ENCODE results near the gene HAGHL.

Gene HAGHL

GRCh38 chr16:760065-760464 is 33.2 kb downstream of the HAGHL start:
- H3K9ac ChIP-seq (ENCODE audit: low read depth in 1 of 2, low read length in 2 of 2) = no peak overlapping the region
- peaks cover 3% of the 10 kb centered on the region in 2 donors for H3K27me3 ChIP-seq (ENCODE audit: control insufficient read depth in 1 of 2, insufficient read depth in 2 of 2, low read length in 2 of 2)
- H3K27ac ChIP-seq (ENCODE audit: low read depth, low read length) = no peak overlapping the region
- H3K4me1 ChIP-seq (ENCODE audit: control insufficient read depth in 1 of 2, insufficient read depth in 2 of 2, low read length in 2 of 2) = peaks cover 11 to 14% of the 10 kb centered on the region in 2 donors
- no peaks in the 10 kb centered on the region for H3K9me3 ChIP-seq (ENCODE audit: control insufficient read depth in 1 of 2, low read length in 2 of 2)
- H3K4me3 ChIP-seq (ENCODE audit: low read depth in 1 of 2, low read length in 2 of 2) = no peak overlapping the region
- H3K36me3 ChIP-seq (ENCODE audit: control insufficient read depth in 1 of 2, insufficient read depth in 2 of 2, low read length in 2 of 2) = no peaks in the 10 kb centered on the region

DNA sequence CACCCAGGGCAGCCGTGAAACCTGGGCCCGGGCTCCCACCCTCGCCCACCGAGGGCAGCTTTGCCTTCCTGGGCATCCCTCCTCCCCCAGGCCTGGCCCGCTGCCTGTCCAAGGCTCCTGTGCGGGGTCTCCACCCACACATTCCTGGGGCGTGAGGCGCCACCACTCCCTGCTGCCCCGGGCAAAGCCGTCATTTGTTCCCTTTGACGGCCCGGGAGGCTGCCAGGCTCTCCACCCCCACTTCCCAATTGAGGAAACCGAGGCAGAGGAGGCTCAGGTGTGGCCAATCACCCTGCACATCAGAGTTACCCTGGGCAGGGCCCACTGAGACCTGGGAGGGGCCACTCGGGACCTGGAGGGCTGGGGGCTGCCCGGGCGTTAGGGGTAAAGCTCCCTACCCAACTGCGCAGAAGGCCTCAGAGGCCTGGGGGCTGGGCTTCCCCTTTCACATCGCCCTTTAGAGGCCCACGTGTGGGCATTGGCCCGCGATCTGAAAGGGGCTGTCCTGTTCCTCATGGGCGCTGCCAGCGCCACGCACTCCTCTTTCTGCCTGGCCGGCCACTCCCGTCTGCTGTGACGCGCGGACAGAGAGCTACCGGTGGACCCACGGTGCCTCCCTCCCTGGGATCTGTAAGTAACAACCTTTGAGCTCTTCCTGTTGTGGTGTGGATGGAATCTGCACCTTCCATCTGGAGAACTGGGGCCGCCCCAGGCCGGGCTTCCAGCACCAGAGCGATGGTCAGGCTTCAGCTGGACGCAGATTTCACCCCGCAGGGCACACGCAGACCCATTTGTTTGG is 33.8 kb downstream of the HAGHL start, which contains the start of gene MSLN:
Gene MSLN, plus strand, starts transcription at position 190 of the 799 bp plus-strand sequence. CDS start 1,947 bp downstream, outside the sequence.
- Histone ChIP-seq H3K9me3 (ENCODE audit: control insufficient read depth in 1 of 2, low read length in 2 of 2) (no peaks in the 10 kb centered on the region), H3K27ac (ENCODE audit: low read depth, low read length) (no peak within 1 kb of the TSS), H3K9ac (ENCODE audit: low read depth in 1 of 2, low read length in 2 of 2) (no peak within 1 kb of the TSS), H3K4me3 (ENCODE audit: low read depth in 1 of 2, low read length in 2 of 2) (no peak within 1 kb of the TSS), H3K36me3 (ENCODE audit: control insufficient read depth in 1 of 2, insufficient read depth in 2 of 2, low read length in 2 of 2) (no peaks in the 10 kb centered on the region), H3K4me1 (ENCODE audit: control insufficient read depth in 1 of 2, insufficient read depth in 2 of 2, low read length in 2 of 2) (peaks cover 11 to 14% of the 10 kb centered on the region in 2 donors), H3K27me3 (ENCODE audit: control insufficient read depth in 1 of 2, insufficient read depth in 2 of 2, low read length in 2 of 2) (peaks cover 2 to 3% of the 10 kb centered on the region in 2 donors)

DNA sequence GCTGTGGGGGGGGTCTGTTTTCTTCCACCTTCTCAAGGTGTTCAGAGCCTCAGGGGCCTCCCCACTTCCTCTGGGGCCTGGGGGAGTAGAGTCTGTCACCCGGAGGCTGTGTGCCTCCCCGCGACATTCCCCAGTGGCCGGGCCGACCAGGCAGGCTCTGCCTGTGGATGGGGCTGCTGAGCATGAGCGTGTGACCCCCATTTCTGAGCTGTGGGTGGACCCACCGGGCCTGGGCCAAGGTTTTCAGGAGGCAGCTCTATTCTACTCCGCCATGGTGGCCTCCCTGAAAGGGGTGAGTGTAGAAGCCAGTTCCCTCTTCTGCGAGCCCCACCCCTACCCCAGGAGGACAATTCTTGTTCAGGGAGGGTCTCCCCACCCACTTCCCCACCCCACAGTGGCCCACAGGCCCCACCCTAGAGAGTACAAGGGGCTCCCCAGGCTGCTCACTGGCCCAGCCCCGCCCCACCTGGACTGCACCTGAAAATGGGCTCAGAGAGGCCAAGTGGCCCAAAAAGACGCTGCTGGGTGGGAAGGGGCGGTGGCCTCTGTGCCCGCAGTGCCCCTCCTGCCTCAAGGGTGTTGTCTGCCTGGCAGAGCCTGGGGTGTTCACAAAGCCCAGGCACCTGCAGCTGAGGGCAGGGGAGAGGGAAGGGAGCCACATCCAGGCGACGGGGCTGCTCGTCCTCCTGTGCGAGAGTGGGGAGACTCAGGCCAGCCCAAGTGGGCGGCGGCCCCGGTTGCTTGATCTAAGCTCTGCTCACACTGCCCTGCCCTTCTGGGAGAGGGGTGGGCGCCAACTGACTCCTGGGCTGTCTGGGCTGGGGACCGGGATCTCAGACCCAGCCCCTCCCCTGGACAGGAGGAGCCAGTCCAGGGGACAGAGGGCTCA is 35.0 kb downstream of the HAGHL start:
- Histone ChIP-seq H3K27me3 (ENCODE audit: control insufficient read depth in 1 of 2, insufficient read depth in 2 of 2, low read length in 2 of 2) (peaks cover 0 to 3% of the 10 kb centered on the region in 2 donors), H3K9ac (ENCODE audit: low read depth in 1 of 2, low read length in 2 of 2) (no peak overlapping the region), H3K9me3 (ENCODE audit: control insufficient read depth in 1 of 2, low read length in 2 of 2) (no peaks in the 10 kb centered on the region), H3K27ac (ENCODE audit: low read depth, low read length) (no peak overlapping the region), H3K4me3 (ENCODE audit: low read depth in 1 of 2, low read length in 2 of 2) (no peak overlapping the region), H3K36me3 (ENCODE audit: control insufficient read depth in 1 of 2, insufficient read depth in 2 of 2, low read length in 2 of 2) (no peaks in the 10 kb centered on the region), H3K4me1 (ENCODE audit: control insufficient read depth in 1 of 2, insufficient read depth in 2 of 2, low read length in 2 of 2) (peaks cover 11 to 14% of the 10 kb centered on the region in 2 donors)

DNA sequence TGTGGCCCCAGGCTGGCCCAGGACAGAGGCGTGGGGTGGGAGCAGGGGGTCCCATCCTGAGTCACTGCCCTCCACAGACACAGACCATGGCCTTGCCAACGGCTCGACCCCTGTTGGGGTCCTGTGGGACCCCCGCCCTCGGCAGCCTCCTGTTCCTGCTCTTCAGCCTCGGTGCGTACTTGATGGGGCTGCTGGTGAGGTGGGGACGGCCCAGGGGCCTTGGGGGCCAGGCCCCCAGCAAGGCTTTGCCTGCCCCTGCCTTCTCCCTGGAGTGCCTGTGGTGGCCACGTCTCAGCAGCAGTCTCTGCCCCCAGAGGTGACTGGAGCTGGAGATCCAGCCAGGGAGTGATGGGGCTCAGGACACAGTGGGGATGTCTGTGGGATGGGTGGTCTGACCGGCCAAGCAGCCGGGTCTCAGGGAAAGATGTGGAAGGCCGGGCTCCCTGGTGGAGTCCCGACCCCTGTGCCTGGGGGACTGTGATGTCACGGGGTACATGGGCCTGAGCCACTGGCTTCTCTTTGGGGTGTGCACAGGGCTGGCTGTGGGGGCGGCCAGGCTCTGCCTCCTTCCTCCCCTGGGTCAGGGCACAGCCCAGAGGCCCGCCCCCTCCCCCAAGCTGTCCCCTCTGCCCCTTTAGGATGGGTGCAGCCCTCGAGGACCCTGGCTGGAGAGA is 35.8 kb downstream of the HAGHL start:
- no peak overlapping the region for H3K9ac ChIP-seq (ENCODE audit: low read depth in 1 of 2, low read length in 2 of 2)
- no peak overlapping the region for H3K27ac ChIP-seq (ENCODE audit: low read depth, low read length)
- H3K36me3 ChIP-seq (ENCODE audit: control insufficient read depth in 1 of 2, insufficient read depth in 2 of 2, low read length in 2 of 2) = no peaks in the 10 kb centered on the region
- H3K4me1 ChIP-seq (ENCODE audit: control insufficient read depth in 1 of 2, insufficient read depth in 2 of 2, low read length in 2 of 2) = peaks cover 11 to 14% of the 10 kb centered on the region in 2 donors
- peaks cover 0 to 3% of the 10 kb centered on the region in 2 donors for H3K27me3 ChIP-seq (ENCODE audit: control insufficient read depth in 1 of 2, insufficient read depth in 2 of 2, low read length in 2 of 2)
- H3K9me3 ChIP-seq (ENCODE audit: control insufficient read depth in 1 of 2, low read length in 2 of 2) = no peaks in the 10 kb centered on the region
- H3K4me3 ChIP-seq (ENCODE audit: low read depth in 1 of 2, low read length in 2 of 2) = no peak overlapping the region

- no peaks in the 10 kb centered on the region for H3K9me3 ChIP-seq (ENCODE audit: control insufficient read depth in 1 of 2, low read length in 2 of 2)
- H3K27me3 ChIP-seq (ENCODE audit: control insufficient read depth in 1 of 2, insufficient read depth in 2 of 2, low read length in 2 of 2) = peaks cover 0 to 3% of the 10 kb centered on the region in 2 donors
- no peak overlapping the region for H3K9ac ChIP-seq (ENCODE audit: low read depth in 1 of 2, low read length in 2 of 2)
- peaks cover 11 to 14% of the 10 kb centered on the region in 2 donors for H3K4me1 ChIP-seq (ENCODE audit: control insufficient read depth in 1 of 2, insufficient read depth in 2 of 2, low read length in 2 of 2)
- H3K4me3 ChIP-seq (ENCODE audit: low read depth in 1 of 2, low read length in 2 of 2) = no peak overlapping the region
- H3K27ac ChIP-seq (ENCODE audit: low read depth, low read length) = no peak overlapping the region
- no peaks in the 10 kb centered on the region for H3K36me3 ChIP-seq (ENCODE audit: control insufficient read depth in 1 of 2, insufficient read depth in 2 of 2, low read length in 2 of 2)
Measured at GRCh38 chr16:763369-764183, 36.7 kb downstream of the HAGHL start.

DNA sequence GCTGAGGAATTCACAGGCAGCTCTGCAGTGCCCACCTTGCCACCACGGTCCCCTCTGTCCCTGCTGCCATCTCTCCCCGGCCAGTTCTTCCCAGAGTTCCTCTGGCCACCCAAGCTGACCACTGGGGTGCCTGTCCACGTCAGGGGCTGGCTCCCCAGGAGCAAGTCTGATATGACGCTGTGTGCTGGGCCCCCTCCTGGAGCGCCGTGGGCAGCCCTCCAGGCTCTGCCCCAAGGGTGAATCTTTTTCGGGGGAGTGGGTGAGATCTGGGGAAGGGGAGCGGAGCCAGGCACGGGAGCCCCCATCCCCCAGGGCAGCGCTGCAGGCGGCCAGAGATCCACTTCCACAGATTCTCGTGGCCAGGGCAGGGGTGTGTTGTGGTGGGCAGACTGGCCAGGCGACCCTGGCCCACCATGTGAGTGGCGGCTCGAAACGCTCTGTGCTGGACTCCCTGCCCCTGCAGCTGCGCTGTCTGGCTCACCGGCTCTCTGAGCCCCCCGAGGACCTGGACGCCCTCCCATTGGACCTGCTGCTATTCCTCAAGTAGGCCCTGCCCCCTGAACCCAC is 37.4 kb downstream of the HAGHL start:
- H3K4me3 ChIP-seq (ENCODE audit: low read depth in 1 of 2, low read length in 2 of 2) = no peak overlapping the region
- no peak overlapping the region for H3K9ac ChIP-seq (ENCODE audit: low read depth in 1 of 2, low read length in 2 of 2)
- no peaks in the 10 kb centered on the region for H3K9me3 ChIP-seq (ENCODE audit: control insufficient read depth in 1 of 2, low read length in 2 of 2)
- no peak overlapping the region for H3K27ac ChIP-seq (ENCODE audit: low read depth, low read length)
- H3K27me3 ChIP-seq (ENCODE audit: control insufficient read depth in 1 of 2, insufficient read depth in 2 of 2, low read length in 2 of 2) = peaks cover 0 to 3% of the 10 kb centered on the region in 2 donors
- H3K36me3 ChIP-seq (ENCODE audit: control insufficient read depth in 1 of 2, insufficient read depth in 2 of 2, low read length in 2 of 2) = no peaks in the 10 kb centered on the region
- peaks cover 11 to 14% of the 10 kb centered on the region in 2 donors for H3K4me1 ChIP-seq (ENCODE audit: control insufficient read depth in 1 of 2, insufficient read depth in 2 of 2, low read length in 2 of 2)

DNA sequence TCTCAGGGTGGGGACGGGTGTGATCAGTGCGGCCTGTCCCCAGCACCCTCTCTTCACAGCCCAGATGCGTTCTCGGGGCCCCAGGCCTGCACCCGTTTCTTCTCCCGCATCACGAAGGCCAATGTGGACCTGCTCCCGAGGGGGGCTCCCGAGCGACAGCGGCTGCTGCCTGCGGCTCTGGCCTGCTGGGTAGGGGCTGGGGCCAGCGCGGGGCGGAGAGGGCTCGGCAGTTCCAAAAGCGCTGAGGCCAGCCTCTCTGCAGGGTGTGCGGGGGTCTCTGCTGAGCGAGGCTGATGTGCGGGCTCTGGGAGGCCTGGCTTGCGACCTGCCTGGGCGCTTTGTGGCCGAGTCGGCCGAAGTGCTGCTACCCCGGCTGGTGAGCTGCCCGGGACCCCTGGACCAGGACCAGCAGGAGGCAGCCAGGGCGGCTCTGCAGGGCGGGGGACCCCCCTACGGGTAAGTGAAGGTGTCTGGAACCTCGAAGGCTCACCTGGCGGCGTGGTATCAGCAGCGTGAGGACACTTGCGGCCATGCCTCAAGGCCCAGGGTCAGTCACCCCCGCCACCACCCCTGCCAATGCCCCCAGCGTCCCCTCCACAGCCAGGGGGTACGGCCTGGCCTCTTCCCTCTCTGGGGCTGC is 38.1 kb downstream of the HAGHL start:
- Histone ChIP-seq H3K9ac (ENCODE audit: low read depth in 1 of 2, low read length in 2 of 2) (no peak overlapping the region), H3K27me3 (ENCODE audit: control insufficient read depth in 1 of 2, insufficient read depth in 2 of 2, low read length in 2 of 2) (peaks cover 0 to 3% of the 10 kb centered on the region in 2 donors), H3K4me3 (ENCODE audit: low read depth in 1 of 2, low read length in 2 of 2) (no peak overlapping the region), H3K36me3 (ENCODE audit: control insufficient read depth in 1 of 2, insufficient read depth in 2 of 2, low read length in 2 of 2) (no peaks in the 10 kb centered on the region), H3K4me1 (ENCODE audit: control insufficient read depth in 1 of 2, insufficient read depth in 2 of 2, low read length in 2 of 2) (peaks cover 11 to 14% of the 10 kb centered on the region in 2 donors), H3K9me3 (ENCODE audit: control insufficient read depth in 1 of 2, low read length in 2 of 2) (no peaks in the 10 kb centered on the region), H3K27ac (ENCODE audit: low read depth, low read length) (no peak overlapping the region)

DNA sequence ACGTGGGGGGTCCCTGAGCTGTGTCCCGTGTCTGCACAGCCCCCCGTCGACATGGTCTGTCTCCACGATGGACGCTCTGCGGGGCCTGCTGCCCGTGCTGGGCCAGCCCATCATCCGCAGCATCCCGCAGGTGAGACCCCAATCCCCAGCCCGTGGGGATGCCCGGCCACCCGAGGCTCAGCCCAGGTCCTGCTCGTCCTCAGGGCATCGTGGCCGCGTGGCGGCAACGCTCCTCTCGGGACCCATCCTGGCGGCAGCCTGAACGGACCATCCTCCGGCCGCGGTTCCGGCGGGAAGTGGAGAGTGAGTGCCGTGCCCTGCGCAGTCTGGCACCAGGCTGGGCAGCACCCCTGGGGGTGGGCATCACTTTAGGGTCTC is 38.6 kb downstream of the HAGHL start:
- Histone ChIP-seq H3K27me3 (ENCODE audit: control insufficient read depth in 1 of 2, insufficient read depth in 2 of 2, low read length in 2 of 2) (peaks cover 0 to 3% of the 10 kb centered on the region in 2 donors), H3K9me3 (ENCODE audit: control insufficient read depth in 1 of 2, low read length in 2 of 2) (no peaks in the 10 kb centered on the region), H3K4me3 (ENCODE audit: low read depth in 1 of 2, low read length in 2 of 2) (no peak overlapping the region), H3K4me1 (ENCODE audit: control insufficient read depth in 1 of 2, insufficient read depth in 2 of 2, low read length in 2 of 2) (peaks cover 10 to 14% of the 10 kb centered on the region in 2 donors), H3K36me3 (ENCODE audit: control insufficient read depth in 1 of 2, insufficient read depth in 2 of 2, low read length in 2 of 2) (no peaks in the 10 kb centered on the region), H3K9ac (ENCODE audit: low read depth in 1 of 2, low read length in 2 of 2) (no peak overlapping the region), H3K27ac (ENCODE audit: low read depth, low read length) (no peak overlapping the region)

All from duodenal mucosa (tissue), 2 donors.